HEK293 (cell line): ENCODE results near the gene PLOD3.

Experiments
- CTCF ChIP-seq: fragments of 450-650 bp; formaldehyde crosslinking; IDR thresholded peaks from 2 replicates; pipeline ENCODE4 v1.5.1; 2016; ENCODE audit warnings: missing biosample characterization, missing genetic modification characterization
- ZBTB17 ChIP-seq: fragments of 450-650 bp; formaldehyde crosslinking; IDR thresholded peaks from 2 replicates; pipeline ENCODE4 v1.5.1; 2016; ENCODE audit warnings: missing biosample characterization, missing genetic modification characterization
- ZNF112 ChIP-seq: fragments of 450-650 bp; formaldehyde crosslinking; IDR thresholded peaks from 2 replicates; pipeline ENCODE4 v1.5.0; 2017; ENCODE audit warnings: missing biosample characterization, missing genetic modification characterization
- ZNF223 ChIP-seq: fragments of 450-650 bp; formaldehyde crosslinking; IDR thresholded peaks from 2 replicates; pipeline ENCODE4 v1.5.1; 2016; ENCODE audit warnings: missing biosample characterization, missing genetic modification characterization
- ZNF639 ChIP-seq: fragments of 450-650 bp; formaldehyde crosslinking; IDR thresholded peaks from 2 replicates; pipeline ENCODE4 v1.5.1; 2016; ENCODE audit warnings: missing biosample characterization, missing genetic modification characterization
- ZNF660 ChIP-seq: fragments of 450-650 bp; IDR thresholded peaks from 2 replicates; pipeline ENCODE4 v1.5.1; 2018; ENCODE audit warnings: missing biosample characterization, mild to moderate bottlenecking, missing genetic modification characterization

- TF ChIP-seq ZNF660 = peak; percentile 78
- no peak for TF ChIP-seq ZBTB17
- TF ChIP-seq CTCF (tag by site-specific recombination) = no peak
- TF ChIP-seq ZNF112 (tag by site-specific recombination) = no peak
- TF ChIP-seq ZNF223 (tag by site-specific recombination) = no peak
- no peak for TF ChIP-seq ZNF639
Observed at GRCh38 chr7:101165075-101165957, 52.1 kb downstream of the PLOD3 start, which contains the start of gene VGF.
